Measurements from ENCODE around the gene PPT2. TPM values are rescaled to one million over a fixed set of nuclear protein-coding genes. Genes with fewer than 3 reads are reported as not detected.
"Not testable (repeated sequence)": the region's sequence is repeated elsewhere in the genome, so short reads cannot be mapped to it uniquely, and the experiment has no call there.

The PPT2 gene
- total RNA-seq, 1 donor from 2014 or later, result 55.1 TPM

GRCh38 chr6:32204268-32204715, 50.4 kb downstream of the PPT2 start:
- no peak for DNase-seq
- H3K4me3 Mint-ChIP-seq (ENCODE audit: unreplicated experiment), result no peak overlapping the region
- H3K36me3 Mint-ChIP-seq (ENCODE audit: unreplicated experiment), result no peaks in the 10 kb centered on the region
- no peak overlapping the region for H3K27ac Mint-ChIP-seq (ENCODE audit: unreplicated experiment)
- peaks cover 4% of the 10 kb centered on the region for H3K4me1 Mint-ChIP-seq (ENCODE audit: low read depth, unreplicated experiment)
- peaks cover 6% of the 10 kb centered on the region for H3K9me3 Mint-ChIP-seq (ENCODE audit: unreplicated experiment)
- TF ChIP-seq CTCF (IDR thresholded peaks at IDR 0.05; ENCODE audit: partially characterized antibody, unreplicated experiment), result no peak
- peaks cover 2% of the 10 kb centered on the region for H3K27me3 Mint-ChIP-seq (ENCODE audit: unreplicated experiment)

GRCh38 chr6:32208996-32209395, 55.1 kb downstream of the PPT2 start:
- no peak for DNase-seq
- TF ChIP-seq CTCF (IDR thresholded peaks at IDR 0.05; ENCODE audit: partially characterized antibody, unreplicated experiment), result no peak
- H3K4me1 Mint-ChIP-seq (ENCODE audit: low read depth, unreplicated experiment), result no peaks in the 10 kb centered on the region
- peaks cover 7% of the 10 kb centered on the region for H3K27me3 Mint-ChIP-seq (ENCODE audit: unreplicated experiment)
- H3K9me3 Mint-ChIP-seq (ENCODE audit: unreplicated experiment), result peaks cover 5% of the 10 kb centered on the region
- no peaks in the 10 kb centered on the region for H3K36me3 Mint-ChIP-seq (ENCODE audit: unreplicated experiment)
- no peak overlapping the region for H3K4me3 Mint-ChIP-seq (ENCODE audit: unreplicated experiment)
- no peak overlapping the region for H3K27ac Mint-ChIP-seq (ENCODE audit: unreplicated experiment)

GRCh38 chr6:32210191-32210601, 56.3 kb downstream of the PPT2 start:
- Mint-ChIP-seq H3K4me1 (ENCODE audit: low read depth, unreplicated experiment) (no peaks in the 10 kb centered on the region), H3K27ac (ENCODE audit: unreplicated experiment) (no peak overlapping the region), H3K9me3 (ENCODE audit: unreplicated experiment) (peaks cover 3% of the 10 kb centered on the region), H3K4me3 (ENCODE audit: unreplicated experiment) (no peak overlapping the region), H3K27me3 (ENCODE audit: unreplicated experiment) (peaks cover 7% of the 10 kb centered on the region), H3K36me3 (ENCODE audit: unreplicated experiment) (no peaks in the 10 kb centered on the region)
- no peak for DNase-seq
- TF ChIP-seq CTCF (IDR thresholded peaks at IDR 0.05; ENCODE audit: partially characterized antibody, unreplicated experiment), result no peak

- not testable (repeated sequence) for H3K4me3 Mint-ChIP-seq (ENCODE audit: unreplicated experiment)
Observed at GRCh38 chr6:32211432-32211831, 57.5 kb downstream of the PPT2 start.

GRCh38 chr6:32212076-32212760, 58.3 kb downstream of the PPT2 start:
- H3K36me3 Mint-ChIP-seq (ENCODE audit: unreplicated experiment), result no peaks in the 10 kb centered on the region
- H3K4me1 Mint-ChIP-seq (ENCODE audit: low read depth, unreplicated experiment), result no peaks in the 10 kb centered on the region
- TF ChIP-seq CTCF (IDR thresholded peaks at IDR 0.05; ENCODE audit: partially characterized antibody, unreplicated experiment), result no peak
- no peak for DNase-seq
- H3K27me3 Mint-ChIP-seq (ENCODE audit: unreplicated experiment), result peaks cover 8% of the 10 kb centered on the region
- H3K4me3 Mint-ChIP-seq (ENCODE audit: unreplicated experiment), result no peak overlapping the region
- H3K27ac Mint-ChIP-seq (ENCODE audit: unreplicated experiment), result no peak overlapping the region
- H3K9me3 Mint-ChIP-seq (ENCODE audit: unreplicated experiment), result no peaks in the 10 kb centered on the region

More at GRCh38 chr6:32211432-32211831, 57.5 kb downstream of the PPT2 start:
- not testable (repeated sequence) for DNase-seq; H3K27me3 Mint-ChIP-seq (ENCODE audit: unreplicated experiment); H3K4me1 Mint-ChIP-seq (ENCODE audit: low read depth, unreplicated experiment); H3K36me3 Mint-ChIP-seq (ENCODE audit: unreplicated experiment); H3K9me3 Mint-ChIP-seq (ENCODE audit: unreplicated experiment); H3K27ac Mint-ChIP-seq (ENCODE audit: unreplicated experiment)

Small RNAs within 50 kb of the gene (microRNA-seq; reads per million reads assigned to microRNA genes)
- gene MIR6721 (ENCODE audit: unreplicated experiment), result 32.7 reads per million, percentile 64 among the genes with 10 or more reads in this experiment
- gene MIR6833 (ENCODE audit: unreplicated experiment), result not detected

Other genes starting within 250 kb of the PPT2 start
- not detected for gene C2, start 226.4 kb upstream of the PPT2 start, total RNA-seq (ENCODE audit: unreplicated experiment)
- gene CFB, start 208.0 kb upstream of the PPT2 start, total RNA-seq (ENCODE audit: unreplicated experiment), result not detected
- gene NELFE, start 195.2 kb upstream of the PPT2 start, total RNA-seq (ENCODE audit: unreplicated experiment), result 52.7 TPM
- 109 TPM for gene SKIC2, start 195.0 kb upstream of the PPT2 start, total RNA-seq (ENCODE audit: unreplicated experiment)
- gene DXO, start 182.0 kb upstream of the PPT2 start, total RNA-seq (ENCODE audit: unreplicated experiment), result 23.8 TPM
- 9.3 TPM for gene C4A, start 172.1 kb upstream of the PPT2 start, total RNA-seq (ENCODE audit: unreplicated experiment)
- gene C4B, start 139.3 kb upstream of the PPT2 start, total RNA-seq (ENCODE audit: unreplicated experiment), result 6.4 TPM
- 0.64 TPM for gene CYP21A2, start 115.7 kb upstream of the PPT2 start, total RNA-seq (ENCODE audit: unreplicated experiment)
- 6.0 TPM for gene TNXB, start 44.8 kb upstream of the PPT2 start, total RNA-seq (ENCODE audit: unreplicated experiment)
- gene ATF6B, start 25.9 kb upstream of the PPT2 start, total RNA-seq (ENCODE audit: unreplicated experiment), result 79.5 TPM
- 4.7 TPM for gene FKBPL, start 23.9 kb upstream of the PPT2 start, total RNA-seq (ENCODE audit: unreplicated experiment)
- gene PRRT1, start 2.2 kb upstream of the PPT2 start, total RNA-seq (ENCODE audit: unreplicated experiment), result 5.1 TPM
- 23.0 TPM for gene EGFL8, start 10.5 kb downstream of the PPT2 start, total RNA-seq (ENCODE audit: unreplicated experiment)
- 136 TPM for gene AGPAT1, start 21.9 kb downstream of the PPT2 start, total RNA-seq (ENCODE audit: unreplicated experiment)
- gene RNF5, start 24.3 kb downstream of the PPT2 start, total RNA-seq (ENCODE audit: unreplicated experiment), result 103 TPM
- gene AGER, start 30.1 kb downstream of the PPT2 start, total RNA-seq (ENCODE audit: unreplicated experiment), result 13.2 TPM
- gene PBX2, start 36.1 kb downstream of the PPT2 start, total RNA-seq (ENCODE audit: unreplicated experiment), result 105 TPM
- 3.2 TPM for gene GPSM3, start 38.5 kb downstream of the PPT2 start, total RNA-seq (ENCODE audit: unreplicated experiment)
- 4.9 TPM for gene NOTCH4, start 69.9 kb downstream of the PPT2 start, total RNA-seq (ENCODE audit: unreplicated experiment)
- gene TSBP1, start 217.8 kb downstream of the PPT2 start, total RNA-seq (ENCODE audit: unreplicated experiment), result not detected

Measured in glutamatergic neuron (in vitro differentiated cells).